ENCODE data around the gene LINS1.

- TF ChIP-seq, protein P1, sequence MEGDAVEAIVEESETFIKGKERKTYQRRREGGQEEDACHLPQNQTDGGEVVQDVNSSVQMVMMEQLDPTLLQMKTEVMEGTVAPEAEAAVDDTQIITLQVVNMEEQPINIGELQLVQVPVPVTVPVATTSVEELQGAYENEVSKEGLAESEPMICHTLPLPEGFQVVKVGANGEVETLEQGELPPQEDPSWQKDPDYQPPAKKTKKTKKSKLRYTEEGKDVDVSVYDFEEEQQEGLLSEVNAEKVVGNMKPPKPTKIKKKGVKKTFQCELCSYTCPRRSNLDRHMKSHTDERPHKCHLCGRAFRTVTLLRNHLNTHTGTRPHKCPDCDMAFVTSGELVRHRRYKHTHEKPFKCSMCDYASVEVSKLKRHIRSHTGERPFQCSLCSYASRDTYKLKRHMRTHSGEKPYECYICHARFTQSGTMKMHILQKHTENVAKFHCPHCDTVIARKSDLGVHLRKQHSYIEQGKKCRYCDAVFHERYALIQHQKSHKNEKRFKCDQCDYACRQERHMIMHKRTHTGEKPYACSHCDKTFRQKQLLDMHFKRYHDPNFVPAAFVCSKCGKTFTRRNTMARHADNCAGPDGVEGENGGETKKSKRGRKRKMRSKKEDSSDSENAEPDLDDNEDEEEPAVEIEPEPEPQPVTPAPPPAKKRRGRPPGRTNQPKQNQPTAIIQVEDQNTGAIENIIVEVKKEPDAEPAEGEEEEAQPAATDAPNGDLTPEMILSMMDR (IDR thresholded peaks at IDR 0.05; ENCODE audit: extremely low read depth in 1 of 2, insufficient read depth in 1 of 2, low read depth in 1 of 2, low read length in 2 of 2): no peak
- no peak for TF ChIP-seq JUN (IDR thresholded peaks at IDR 0.05; ENCODE audit: borderline replicate concordance, insufficient read depth, insufficient read length, low read depth)
- TF ChIP-seq POLR2A (IDR thresholded peaks at IDR 0.05; ENCODE audit: low read depth, low read length): no peak
- TF ChIP-seq EZH2 (IDR thresholded peaks at IDR 0.05; ENCODE audit: borderline replicate concordance, low read depth, low read length, severe bottlenecking): no peak
- no peak for TF ChIP-seq MYC (IDR thresholded peaks at IDR 0.05; ENCODE audit: low read depth, low read length)
Observed at GRCh38 chr15:100598655-100599054, 3.3 kb downstream of the LINS1 start.

All from endothelial cell of umbilical vein (primary cell).